ENCODE measurements around the gene TRIM43B. TPM values are rescaled to one million over a fixed set of nuclear protein-coding genes. Genes with fewer than 3 reads are reported as not detected.
"Not testable (repeated sequence)": the region's sequence is repeated elsewhere in the genome, so short reads cannot be mapped to it uniquely, and the experiment has no call there.

Gene TRIM43B
- not detected for total RNA-seq

GRCh38 chr2:95484654-95485053, at the start of gene TRIM43B:
TRIM43B (minus strand) TSS chr2:95484754; CDS start chr2:95482714, 2,040 bp downstream.
- 90 to 100% methylated on average over 2 of the region's 4 CpGs for WGBS, 2 donors
- DNase-seq; H3K27ac ChIP-seq; H3K4me3 ChIP-seq (replicated peaks in 1 of 3); H3K9me3 ChIP-seq; intact Hi-C loops (cut with DNase I); H3K36me3 ChIP-seq; H3K27me3 ChIP-seq; H3K4me1 ChIP-seq: not testable (repeated sequence)

GRCh38 chr2:95531254-95531771, 46.8 kb upstream of the TRIM43B start:
- WGBS, 2 donors: 57 to 67% methylated on average over 4 of the region's 4 CpGs
- H3K27me3 ChIP-seq: no peaks in the 10 kb centered on the region
- H3K4me1 ChIP-seq: peaks cover 39 to 40% of the 10 kb centered on the region in 2 donors
- intact Hi-C loops (cut with DNase I): no loop called here
- TF ChIP-seq CTCF (IDR thresholded peaks at IDR 0.05) (peak in 1 of 6 experiments; percentile 12), POLR2A (IDR thresholded peaks at IDR 0.05) (peak in 1 of 2 donors; percentile 48)
- H3K4me3 ChIP-seq (replicated peaks in 1 of 3): no peak overlapping the region
- H3K9me3 ChIP-seq: no peaks in the 10 kb centered on the region
- H3K36me3 ChIP-seq: peaks cover 0 to 9% of the 10 kb centered on the region in 2 donors
- DNase-seq: peak; percentile 63 to 73
- H3K27ac ChIP-seq: peak overlapping the region; percentile 17 to 93 (median 85)

DNA sequence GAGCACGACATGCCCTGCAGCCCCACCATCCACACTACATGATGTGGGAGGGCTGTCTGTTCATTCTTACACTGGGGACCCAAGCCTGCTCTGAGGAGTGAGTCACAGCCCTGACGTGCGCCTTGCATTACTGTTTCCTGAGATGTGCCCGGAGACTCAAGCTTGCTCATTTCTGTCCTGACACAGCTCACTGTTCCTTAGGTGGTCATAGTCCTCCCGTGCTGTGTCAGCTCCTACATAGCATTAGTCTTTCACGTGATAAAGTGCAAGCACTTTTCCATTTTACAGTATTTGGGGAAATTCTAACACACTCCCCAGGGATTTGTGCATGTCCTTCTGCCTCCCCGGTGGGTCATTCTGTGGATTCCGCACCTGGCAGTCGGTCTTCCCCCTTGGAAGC, 46.2 kb upstream of the TRIM43B start:
- 91 to 92% methylated on average over 9 of the region's 9 CpGs for WGBS, 2 donors
- DNase-seq: no peak
- Histone ChIP-seq H3K9me3 (no peaks in the 10 kb centered on the region), H3K4me3 (replicated peaks in 1 of 3) (no peak overlapping the region), H3K27ac (peak overlapping the region; percentile 17 to 93 (median 85)), H3K27me3 (no peaks in the 10 kb centered on the region), H3K4me1 (peaks cover 39 to 41% of the 10 kb centered on the region in 2 donors), H3K36me3 (peaks cover 0 to 9% of the 10 kb centered on the region in 2 donors)
- intact Hi-C loops (cut with DNase I): no loop called here
- TF ChIP-seq CTCF (IDR thresholded peaks at IDR 0.05) (no peak), POLR2A (IDR thresholded peaks at IDR 0.05) (no peak)

- Histone ChIP-seq H3K36me3 (peaks cover 0 to 9% of the 10 kb centered on the region in 2 donors), H3K4me3 (replicated peaks in 1 of 3) (peak overlapping the region; percentile 36 to 92 (median 67)), H3K27ac (peak overlapping the region; percentile 85 to 93 (median 89)), H3K9me3 (no peaks in the 10 kb centered on the region), H3K4me1 (peaks cover 40 to 42% of the 10 kb centered on the region in 2 donors), H3K27me3 (no peaks in the 10 kb centered on the region)
- peak in 3 of 6 experiments; percentile 25 to 47 (median 32) for TF ChIP-seq CTCF (IDR thresholded peaks at IDR 0.05)
- TF ChIP-seq POLR2A (IDR thresholded peaks at IDR 0.05): peak in 1 of 2 donors; percentile 92
- whole genome bisulfite sequencing, 2 donors: 7 to 13% methylated on average over 33 to 51 of the region's 84 CpGs
- intact Hi-C loops (cut with DNase I): no loop called here
- peak; percentile 82 to 83 for DNase-seq
Observed at GRCh38 chr2:95526360-95527341, 42.1 kb upstream of the TRIM43B start.

DNA sequence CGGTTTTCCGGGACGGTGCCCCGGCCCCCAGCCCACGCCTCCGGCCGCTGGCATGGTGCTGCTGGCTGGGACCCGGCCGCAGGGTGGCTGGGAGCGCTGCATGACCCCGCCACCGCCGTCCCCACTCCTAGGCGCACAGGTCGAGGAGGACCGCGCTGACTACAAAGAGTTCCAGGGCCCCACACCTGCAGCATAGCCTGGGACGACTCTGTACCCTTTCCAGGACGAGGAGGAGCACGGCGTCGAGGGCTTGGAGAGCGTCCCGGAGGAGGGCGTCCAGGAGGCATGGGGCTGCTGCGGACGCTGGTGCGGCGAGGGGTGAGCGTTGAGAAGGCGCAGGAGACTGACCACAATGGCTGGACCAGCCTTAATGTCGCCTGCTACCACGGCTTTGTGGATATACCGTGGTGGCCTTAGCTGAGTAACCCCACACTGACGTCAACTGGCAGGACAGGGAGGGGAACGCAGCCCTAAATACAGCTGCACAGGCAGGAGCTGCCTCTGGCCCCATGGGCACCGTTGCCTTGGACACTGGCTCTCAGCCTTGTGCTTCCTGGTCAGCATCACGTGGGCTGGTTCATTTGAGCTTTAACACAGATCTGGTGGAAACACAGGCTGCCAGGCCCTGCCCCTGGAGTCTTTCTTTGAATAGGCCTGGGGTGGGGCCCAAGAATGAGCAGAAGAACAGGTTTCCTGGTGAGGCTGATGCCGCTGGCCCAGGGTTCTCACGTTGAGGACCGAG, 40.9 kb upstream of the TRIM43B start:
- DNase-seq: peak; percentile 44 to 57
- WGBS, 2 donors: 83 to 84% methylated on average over 40 to 41 of the region's 41 CpGs
- intact Hi-C loops (cut with DNase I): no loop called here
- Histone ChIP-seq H3K27me3 (no peaks in the 10 kb centered on the region), H3K27ac (peak overlapping the region in 2 of 3 donors; percentile 85 to 89), H3K36me3 (peaks cover 0 to 5% of the 10 kb centered on the region in 2 donors), H3K4me3 (replicated peaks in 1 of 3) (peak overlapping the region in 2 of 3 donors; percentile 67 to 92), H3K9me3 (no peaks in the 10 kb centered on the region), H3K4me1 (peaks cover 29 to 33% of the 10 kb centered on the region in 2 donors)
- peak in 1 of 2 donors; percentile 25 for TF ChIP-seq POLR2A (IDR thresholded peaks at IDR 0.05)
- no peak for TF ChIP-seq CTCF (IDR thresholded peaks at IDR 0.05)
